A549 (cell line): Measurements from ENCODE around the gene PCDH9.

Source experiments
- MYC ChIP-seq: IDR thresholded peaks from 2 replicates; pipeline ENCODE4 v1.6.1; 2012; ENCODE audit warnings: mild to moderate bottlenecking, inconsistent platforms, low read length, improper control_type of control experiment, borderline replicate concordance
- TF ChIP-seq, protein P1 (sequence below): fragments of >200 bp; sonication (Bioruptor Twin); formaldehyde crosslinking; IDR thresholded peaks from 3 replicates; pipeline ENCODE4 v1.5.1; 2016

DNA sequence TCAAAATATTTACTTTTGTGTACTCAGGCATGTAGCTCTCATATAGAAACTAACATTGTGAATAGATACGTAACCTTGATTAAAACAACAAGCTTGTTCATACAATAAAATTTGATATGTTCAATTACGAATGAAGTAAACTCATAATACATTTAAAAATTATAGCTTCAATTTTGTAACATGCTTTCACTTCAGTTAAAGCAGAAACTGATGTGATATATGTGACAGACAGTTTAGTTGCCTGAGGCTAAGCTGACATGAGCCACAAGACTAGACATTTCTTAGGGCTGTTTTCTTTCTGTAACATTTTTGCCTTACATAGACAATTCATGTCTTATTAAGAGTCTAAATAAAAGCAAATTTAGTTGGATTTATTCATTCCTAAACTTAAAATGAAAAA lies 526.0 kb downstream of the PCDH9 start:
- TF ChIP-seq, protein P1, sequence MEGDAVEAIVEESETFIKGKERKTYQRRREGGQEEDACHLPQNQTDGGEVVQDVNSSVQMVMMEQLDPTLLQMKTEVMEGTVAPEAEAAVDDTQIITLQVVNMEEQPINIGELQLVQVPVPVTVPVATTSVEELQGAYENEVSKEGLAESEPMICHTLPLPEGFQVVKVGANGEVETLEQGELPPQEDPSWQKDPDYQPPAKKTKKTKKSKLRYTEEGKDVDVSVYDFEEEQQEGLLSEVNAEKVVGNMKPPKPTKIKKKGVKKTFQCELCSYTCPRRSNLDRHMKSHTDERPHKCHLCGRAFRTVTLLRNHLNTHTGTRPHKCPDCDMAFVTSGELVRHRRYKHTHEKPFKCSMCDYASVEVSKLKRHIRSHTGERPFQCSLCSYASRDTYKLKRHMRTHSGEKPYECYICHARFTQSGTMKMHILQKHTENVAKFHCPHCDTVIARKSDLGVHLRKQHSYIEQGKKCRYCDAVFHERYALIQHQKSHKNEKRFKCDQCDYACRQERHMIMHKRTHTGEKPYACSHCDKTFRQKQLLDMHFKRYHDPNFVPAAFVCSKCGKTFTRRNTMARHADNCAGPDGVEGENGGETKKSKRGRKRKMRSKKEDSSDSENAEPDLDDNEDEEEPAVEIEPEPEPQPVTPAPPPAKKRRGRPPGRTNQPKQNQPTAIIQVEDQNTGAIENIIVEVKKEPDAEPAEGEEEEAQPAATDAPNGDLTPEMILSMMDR = no peak
- no peak for TF ChIP-seq MYC
